OCI-LY3 (cell line): ENCODE results near the gene CTPS1.

Experiments
- H2AFZ ChIP-seq: fragments of 200-600, 300-600 bp; shearing (Covaris generic); 2 replicates; pipeline ENCODE4 v1.6.0; 2014; ENCODE audit warnings: antibody characterized with exemption, low read depth, low read length
- H3K27ac ChIP-seq: fragments of 200-600, 300-600 bp; sonication (generic); 2 replicates; pipeline ENCODE4 v1.5.1; 2014; ENCODE audit warnings: mild to moderate bottlenecking, low read length, moderate library complexity, mixed read lengths
- H3K27me3 ChIP-seq: fragments of 200-600, 300-600 bp; sonication (generic); 2 replicates; pipeline ENCODE4 v1.6.1; 2014; ENCODE audit warnings: low read depth, low read length, mixed read lengths
- H3K36me3 ChIP-seq: fragments of 200-600, 300-600 bp; sonication (generic); replicated peaks from 2 replicates; pipeline ENCODE3; 2014; ENCODE audit warnings: low read depth, low read length, mixed read lengths
- H3K4me1 ChIP-seq: fragments of 300-600, 200-600 bp; sonication (generic); 2 replicates; pipeline ENCODE4 v1.6.1; 2014; ENCODE audit warnings: low read length, mixed read lengths
- H3K4me2 ChIP-seq: fragments of 200-600, 300-600 bp; sonication (generic); 2 replicates; pipeline ENCODE4 v1.6.1; 2014; ENCODE audit warnings: low read length, mixed read lengths
- H3K4me3 ChIP-seq: fragments of 300-600, 200-600 bp; sonication (generic); 2 replicates; pipeline ENCODE4 v1.5.1; 2014; ENCODE audit warnings: antibody characterized with exemption, mild to moderate bottlenecking, low read length, moderate library complexity
- H3K79me2 ChIP-seq: fragments of 300-600, 200-600 bp; shearing (Covaris generic); 2 replicates; pipeline ENCODE4 v1.6.1; 2014; ENCODE audit warnings: mild to moderate bottlenecking, low read length, mixed read lengths
- H3K9ac ChIP-seq: fragments of 300-600, 200-600 bp; shearing (Covaris generic); 2 replicates; pipeline ENCODE4 v1.6.0; 2014; ENCODE audit warnings: mild to moderate bottlenecking, low read length, moderate library complexity
- H3K9me3 ChIP-seq: fragments of 200-600, 300-600 bp; shearing (Covaris generic); 2 replicates; pipeline ENCODE4 v1.6.1; 2014; ENCODE audit warnings: low read length, mixed read lengths; ENCODE audit not compliant: insufficient read depth
- H4K20me1 ChIP-seq: fragments of 200-600, 300-600 bp; sonication (generic); 2 replicates; pipeline ENCODE4 v1.6.1; 2016; ENCODE audit warnings: low read length, mixed read lengths; ENCODE audit not compliant: insufficient read depth
- EZH2phosphoT487 ChIP-seq: fragments of 200-600 bp; shearing (Covaris generic); IDR thresholded peaks from 2 replicates; pipeline ENCODE4 v1.6.1; 2018; ENCODE audit warnings: antibody characterized with exemption, mixed run types, low read depth
- TF ChIP-seq, protein P1 (sequence below): fragments of 200-600, 300-600 bp; sonication (generic); IDR thresholded peaks from 2 replicates; pipeline ENCODE4 v1.5.1; 2014; ENCODE audit warnings: antibody characterized with exemption, low read length, low read depth

Gene CTPS1

GRCh38 chr1:41030872-41031616 is 51.5 kb downstream of the CTPS1 start:
- no peaks in the 10 kb centered on the region for H3K79me2 ChIP-seq
- H3K36me3 ChIP-seq: peaks cover 4% of the 10 kb centered on the region
- TF ChIP-seq, protein P1, sequence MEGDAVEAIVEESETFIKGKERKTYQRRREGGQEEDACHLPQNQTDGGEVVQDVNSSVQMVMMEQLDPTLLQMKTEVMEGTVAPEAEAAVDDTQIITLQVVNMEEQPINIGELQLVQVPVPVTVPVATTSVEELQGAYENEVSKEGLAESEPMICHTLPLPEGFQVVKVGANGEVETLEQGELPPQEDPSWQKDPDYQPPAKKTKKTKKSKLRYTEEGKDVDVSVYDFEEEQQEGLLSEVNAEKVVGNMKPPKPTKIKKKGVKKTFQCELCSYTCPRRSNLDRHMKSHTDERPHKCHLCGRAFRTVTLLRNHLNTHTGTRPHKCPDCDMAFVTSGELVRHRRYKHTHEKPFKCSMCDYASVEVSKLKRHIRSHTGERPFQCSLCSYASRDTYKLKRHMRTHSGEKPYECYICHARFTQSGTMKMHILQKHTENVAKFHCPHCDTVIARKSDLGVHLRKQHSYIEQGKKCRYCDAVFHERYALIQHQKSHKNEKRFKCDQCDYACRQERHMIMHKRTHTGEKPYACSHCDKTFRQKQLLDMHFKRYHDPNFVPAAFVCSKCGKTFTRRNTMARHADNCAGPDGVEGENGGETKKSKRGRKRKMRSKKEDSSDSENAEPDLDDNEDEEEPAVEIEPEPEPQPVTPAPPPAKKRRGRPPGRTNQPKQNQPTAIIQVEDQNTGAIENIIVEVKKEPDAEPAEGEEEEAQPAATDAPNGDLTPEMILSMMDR: no peak
- TF ChIP-seq EZH2phosphoT487: no peak
- H3K9ac ChIP-seq: no peak overlapping the region
- H3K27me3 ChIP-seq: no peaks in the 10 kb centered on the region
- H2AFZ ChIP-seq: no peak overlapping the region
- no peak overlapping the region for H3K27ac ChIP-seq
- no peak overlapping the region for H3K4me2 ChIP-seq
- no peak overlapping the region for H3K4me3 ChIP-seq
- peaks cover 8% of the 10 kb centered on the region for H3K4me1 ChIP-seq
- H3K9me3 ChIP-seq: no peaks in the 10 kb centered on the region
- H4K20me1 ChIP-seq: no peaks in the 10 kb centered on the region

DNA sequence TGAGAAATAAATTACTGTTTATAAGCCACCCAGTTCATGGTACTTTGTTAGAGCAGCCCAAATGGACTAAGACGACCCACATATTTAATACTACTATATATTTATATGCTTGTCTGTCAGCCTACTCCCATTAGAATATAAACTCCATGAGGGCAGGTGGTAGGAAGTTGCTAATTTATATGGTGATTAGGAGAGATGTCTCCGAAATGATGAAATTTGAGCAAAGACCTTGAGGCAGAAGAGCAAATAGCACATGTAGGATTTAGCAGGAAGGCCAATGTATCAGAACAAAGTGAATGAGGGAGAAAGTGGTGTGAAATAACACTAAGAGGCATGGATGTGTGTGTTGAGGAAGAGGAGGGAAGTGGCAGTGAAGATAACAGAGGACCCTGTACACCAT is 52.7 kb downstream of the CTPS1 start:
- TF ChIP-seq, protein P1: no peak
- TF ChIP-seq EZH2phosphoT487: no peak
- Histone ChIP-seq H2AFZ (no peak overlapping the region), H3K79me2 (no peaks in the 10 kb centered on the region), H3K27ac (no peak overlapping the region), H3K4me2 (no peak overlapping the region), H3K4me3 (no peak overlapping the region), H4K20me1 (no peaks in the 10 kb centered on the region), H3K9me3 (no peaks in the 10 kb centered on the region), H3K9ac (no peak overlapping the region), H3K36me3 (peaks cover 7% of the 10 kb centered on the region), H3K4me1 (peaks cover 8% of the 10 kb centered on the region), H3K27me3 (no peaks in the 10 kb centered on the region)

DNA sequence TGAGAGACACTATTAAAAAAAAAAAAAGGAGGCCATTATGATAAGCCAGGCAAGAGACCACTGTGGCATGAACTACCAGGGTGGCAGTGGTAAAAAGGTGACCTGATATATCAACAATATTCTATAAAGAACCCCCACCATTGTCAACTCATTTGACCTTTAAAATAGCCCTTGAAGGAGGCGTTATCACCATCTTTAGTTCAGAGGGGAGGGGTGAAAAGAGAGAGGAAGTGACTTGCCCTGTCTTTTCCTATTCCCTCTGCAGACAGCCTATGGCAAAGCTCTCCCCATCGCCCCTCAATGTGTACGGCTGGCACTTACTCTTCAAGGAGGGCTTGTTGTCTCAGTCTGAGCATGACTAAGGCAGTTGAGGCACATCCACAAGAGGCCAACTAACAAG is 53.8 kb downstream of the CTPS1 start:
- no peaks in the 10 kb centered on the region for H3K9me3 ChIP-seq
- H3K9ac ChIP-seq: no peak overlapping the region
- H3K79me2 ChIP-seq: no peaks in the 10 kb centered on the region
- no peak overlapping the region for H2AFZ ChIP-seq
- H4K20me1 ChIP-seq: no peaks in the 10 kb centered on the region
- H3K4me3 ChIP-seq: no peak overlapping the region
- TF ChIP-seq, protein P1: no peak
- no peak for TF ChIP-seq EZH2phosphoT487
- H3K4me2 ChIP-seq: no peak overlapping the region
- H3K27ac ChIP-seq: no peak overlapping the region
- H3K36me3 ChIP-seq: peaks cover 7% of the 10 kb centered on the region
- no peaks in the 10 kb centered on the region for H3K27me3 ChIP-seq
- H3K4me1 ChIP-seq: peaks cover 8% of the 10 kb centered on the region

DNA sequence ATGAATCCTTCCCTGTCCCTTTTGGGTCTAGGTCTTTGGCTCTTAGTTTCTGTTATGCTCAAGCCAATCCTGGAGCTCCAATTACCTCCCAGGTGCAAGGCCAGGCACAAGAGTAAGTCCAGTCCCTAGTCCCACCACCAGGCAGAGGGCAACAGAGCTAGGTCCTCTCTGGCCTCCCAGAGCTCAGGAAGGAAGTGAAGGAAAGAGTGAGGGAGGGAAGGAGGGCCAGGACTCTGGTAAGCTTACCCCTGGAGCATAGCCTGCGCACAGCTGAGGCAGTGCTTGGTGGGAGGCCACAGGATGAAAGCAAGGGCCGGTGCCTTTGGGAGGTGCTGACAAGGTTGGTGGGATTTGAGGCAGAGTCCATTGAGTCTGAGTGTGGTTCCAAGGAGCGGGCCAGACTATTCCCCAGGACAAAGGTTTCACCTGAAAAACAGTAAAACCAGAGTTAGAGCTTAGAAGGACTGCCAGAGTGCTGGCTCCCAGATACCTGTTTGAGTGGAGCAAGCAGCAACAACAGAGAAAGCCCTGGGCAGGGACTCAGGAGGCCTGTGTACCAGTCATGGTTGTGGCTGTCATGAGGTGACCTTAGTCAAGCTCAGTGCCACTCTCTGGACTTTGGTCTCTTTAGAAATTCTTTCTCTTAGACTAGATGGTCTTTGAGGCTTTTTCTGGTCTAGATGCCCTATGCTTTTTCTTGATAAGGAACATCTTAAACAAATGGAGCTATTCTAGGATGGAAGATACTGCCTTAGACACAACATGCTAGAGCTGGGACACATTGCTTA is 57.8 kb downstream of the CTPS1 start:
- H3K27ac ChIP-seq: no peak overlapping the region
- H3K4me3 ChIP-seq: no peak overlapping the region
- no peak overlapping the region for H3K4me2 ChIP-seq
- H3K27me3 ChIP-seq: no peaks in the 10 kb centered on the region
- no peak overlapping the region for H3K9ac ChIP-seq
- H3K79me2 ChIP-seq: no peaks in the 10 kb centered on the region
- no peaks in the 10 kb centered on the region for H4K20me1 ChIP-seq
- peaks cover 3% of the 10 kb centered on the region for H3K36me3 ChIP-seq
- no peak for TF ChIP-seq EZH2phosphoT487
- TF ChIP-seq, protein P1: no peak
- no peak overlapping the region for H2AFZ ChIP-seq
- H3K9me3 ChIP-seq: no peaks in the 10 kb centered on the region
- peaks cover 4% of the 10 kb centered on the region for H3K4me1 ChIP-seq
